Activated CD4-positive, alpha-beta T cell treated with anti-CD3 and anti-CD28 coated beads, Interleukin-2, Interleukin-4, amounts not matched to agents 100 ng/mL and 50 ng/mL, durations not matched to agents 16 hours and 8 hours (primary cell): ENCODE data around the gene BEST2.
A peak's percentile ranks its signal among the peaks of the same experiment; 100 is the strongest.

ENCODE experiments used
- DNase-seq: peaks from one replicate; pipeline ENCODE4 v3.0.0-alpha.2; 2020; ENCODE audit warnings: low spot score

BEST2 gene

GRCh38 chr19:12800923-12801465, 49.4 kb downstream of the BEST2 start:
- DNase-seq: peak; percentile 19

DNA sequence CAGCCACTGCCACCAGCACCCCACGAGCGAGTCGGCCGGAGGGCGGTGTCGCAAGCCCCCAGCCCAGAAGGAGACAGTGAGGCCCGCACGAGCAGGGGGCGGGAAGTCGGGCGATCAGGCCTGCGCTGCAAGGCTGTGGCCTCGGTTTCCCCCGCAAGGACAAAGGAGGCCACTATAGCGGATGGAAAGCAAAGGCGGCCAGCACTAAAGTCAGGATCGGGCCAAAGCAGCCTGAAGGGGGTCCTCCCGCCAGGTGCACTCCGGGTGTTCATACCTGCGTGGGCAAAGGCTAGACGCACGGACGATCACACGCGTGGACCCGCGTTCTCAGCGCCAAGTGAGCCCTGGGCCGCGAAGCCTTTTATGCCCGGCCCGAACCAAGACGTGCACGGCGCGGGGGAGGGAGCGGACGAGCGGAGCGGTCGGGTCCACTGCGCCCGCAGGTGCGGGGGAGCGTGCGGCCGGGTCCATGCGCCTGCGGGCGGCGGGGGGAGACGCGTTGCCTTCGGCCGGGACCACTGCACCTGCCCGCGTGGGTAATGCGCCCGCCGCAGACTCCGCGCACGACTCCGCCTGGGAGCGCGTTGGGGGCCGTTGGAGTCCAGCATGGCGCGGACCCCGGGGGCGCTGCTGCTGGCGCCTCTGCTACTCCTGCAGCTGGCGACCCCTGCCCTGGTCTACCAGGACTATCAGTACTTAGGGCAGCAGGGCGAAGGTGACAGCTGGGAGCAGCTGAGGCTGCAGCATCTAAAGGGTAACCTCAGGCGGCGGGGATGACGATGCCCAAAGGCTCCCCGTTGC, 50.1 kb downstream of the BEST2 start, which contains the start of the genes PRDX2 and THSD8:
PRDX2 (minus strand) TSS at position 335 of the 801 bp plus-strand sequence. CDS start 539 bp downstream, outside the sequence.
THSD8 (plus strand) TSS at position 604 of the 801 bp plus-strand sequence; CDS start at position 607, 3 bp downstream.
- peak; percentile 83 for DNase-seq

DNA sequence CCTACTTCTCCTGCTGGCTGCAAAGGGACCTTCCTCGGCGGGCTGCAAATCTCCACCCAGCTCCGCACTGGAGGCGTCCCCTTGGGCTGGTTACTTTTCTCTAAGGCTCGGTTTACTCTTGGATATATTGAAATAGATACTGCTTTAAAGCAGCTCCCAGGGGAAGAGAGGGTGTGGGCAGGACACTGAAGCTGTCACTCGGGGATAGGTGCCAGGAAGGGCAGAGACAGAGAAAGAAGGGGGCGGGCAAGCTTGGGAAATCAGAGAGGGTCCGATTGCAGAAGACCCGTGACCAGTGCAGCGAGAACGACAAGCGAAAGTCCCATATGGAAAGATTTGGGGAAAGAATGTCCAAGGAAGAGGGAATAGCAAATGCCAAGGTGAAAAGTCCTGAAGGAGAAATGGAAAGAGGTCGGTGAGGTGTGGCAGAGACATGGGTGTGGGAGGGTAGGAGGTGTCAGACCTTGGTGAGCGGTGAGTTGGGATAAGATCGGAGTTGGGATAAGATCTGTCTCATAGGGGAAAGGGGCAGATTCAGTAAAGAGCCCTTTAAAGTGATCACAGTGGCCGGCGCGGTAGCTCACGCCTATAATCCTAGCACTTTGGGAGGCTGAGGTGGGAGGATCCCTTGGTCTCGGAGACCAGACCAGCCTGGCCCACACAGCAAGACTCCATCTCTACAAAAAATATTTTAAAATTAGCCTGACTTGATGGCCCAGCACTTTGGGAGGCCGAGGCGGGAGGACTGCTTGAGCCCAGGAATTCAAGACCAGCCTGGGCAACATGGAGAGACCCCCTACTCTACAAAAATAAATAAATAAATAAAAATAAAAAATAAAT, 50.9 kb downstream of the BEST2 start:
- no peak for DNase-seq

- no peak for DNase-seq
Observed at GRCh38 chr19:12804051-12804450, 52.5 kb downstream of the BEST2 start.

DNA sequence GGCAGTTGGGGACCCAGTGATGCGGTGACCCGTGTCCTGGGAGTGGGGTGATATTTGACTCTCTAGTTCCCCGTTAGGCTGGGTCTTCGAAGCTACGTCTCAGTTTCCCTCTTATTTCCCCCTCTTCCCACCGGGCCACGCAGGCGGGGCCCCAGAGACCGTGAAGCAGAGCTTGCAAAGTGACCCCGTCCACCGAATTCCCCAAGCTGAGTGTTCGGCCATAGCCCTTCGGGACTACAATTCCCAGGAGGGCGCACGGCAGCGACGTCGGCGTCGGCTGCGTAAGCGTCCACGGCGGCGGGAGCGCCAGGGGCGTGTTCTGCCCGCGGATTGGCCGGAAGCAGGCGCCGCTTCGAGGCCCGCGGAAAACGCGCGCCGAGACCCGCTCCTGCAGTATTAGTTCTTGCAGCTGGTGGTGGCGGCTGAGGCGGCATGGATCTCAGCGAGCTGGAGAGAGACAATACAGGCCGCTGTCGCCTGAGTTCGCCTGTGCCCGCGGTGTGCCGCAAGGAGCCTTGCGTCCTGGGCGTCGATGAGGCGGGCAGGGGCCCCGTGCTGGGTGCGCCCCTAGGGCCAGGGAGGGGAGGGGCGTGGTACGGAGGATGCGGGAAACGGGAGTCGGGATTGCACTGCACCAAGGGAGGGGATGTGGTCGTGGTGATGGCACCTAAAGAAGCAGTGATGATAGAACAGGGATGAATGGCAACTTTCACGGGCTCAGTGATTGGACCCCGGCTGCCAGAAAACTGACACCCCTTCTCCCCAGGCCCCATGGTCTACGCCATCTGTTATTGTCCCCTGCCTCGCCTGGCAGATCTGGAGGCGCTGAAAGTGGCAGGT, 54.9 kb downstream of the BEST2 start, which contains the start of gene RNASEH2A:
RNASEH2A (plus strand) TSS at position 343 of the 840 bp plus-strand sequence; CDS start at position 433, 90 bp downstream.
- peak; percentile 91 for DNase-seq
